ENCODE data around the gene SLC30A5.
"Not testable (repeated sequence)": the region's sequence is repeated elsewhere in the genome, so short reads cannot be mapped to it uniquely, and the experiment has no call there.

Gene SLC30A5

GRCh38 chr5:69093771-69094482 is at the start of gene SLC30A5:
Gene SLC30A5, plus strand, starts transcription at chr5:69094014. Its CDS starts 242 bp downstream, at chr5:69094256.
- peak; percentile 99 for DNase-seq

GRCh38 chr5:69045213-69045612 is 48.6 kb upstream of the SLC30A5 start:
- DNase-seq: not testable (repeated sequence)

- no peak for DNase-seq
These were observed 47.3 kb upstream of the SLC30A5 start for GRCh38 chr5:69046375-69046957.

- DNase-seq: no peak
These were observed 45.6 kb upstream of the SLC30A5 start for GRCh38 chr5:69048230-69048629.

- DNase-seq: no peak
These were observed 44.7 kb upstream of the SLC30A5 start for GRCh38 chr5:69049151-69049550.

GRCh38 chr5:69049796-69050195 is 44.0 kb upstream of the SLC30A5 start:
- DNase-seq: no peak

- no peak for DNase-seq
These were observed 43.6 kb upstream of the SLC30A5 start for GRCh38 chr5:69050214-69050613.

GRCh38 chr5:69052181-69052580 is 41.6 kb upstream of the SLC30A5 start:
- no peak for DNase-seq

- DNase-seq: no peak
These were observed 18.9 kb upstream of the SLC30A5 start for GRCh38 chr5:69074664-69075521.

- no peak for DNase-seq
These were observed 18.2 kb upstream of the SLC30A5 start for GRCh38 chr5:69075522-69076179.

- no peak for DNase-seq
These were observed 14.8 kb upstream of the SLC30A5 start for GRCh38 chr5:69078921-69079540.

GRCh38 chr5:69079556-69079955 is 14.3 kb upstream of the SLC30A5 start:
- no peak for DNase-seq

GRCh38 chr5:69083412-69083811 is 10.4 kb upstream of the SLC30A5 start:
- no peak for DNase-seq

GRCh38 chr5:69084195-69084594 is 9.6 kb upstream of the SLC30A5 start:
- no peak for DNase-seq

- DNase-seq: no peak
These were observed 8.9 kb upstream of the SLC30A5 start for GRCh38 chr5:69084903-69085302.

- no peak for DNase-seq
These were observed 7.6 kb upstream of the SLC30A5 start for GRCh38 chr5:69086206-69086605.

- not testable (repeated sequence) for DNase-seq
These were observed 5.8 kb upstream of the SLC30A5 start for GRCh38 chr5:69088006-69088405.

- no peak for DNase-seq
These were observed 3.7 kb upstream of the SLC30A5 start for GRCh38 chr5:69090158-69090557.

- DNase-seq: no peak
These were observed 2.0 kb upstream of the SLC30A5 start for GRCh38 chr5:69091771-69092170.

- DNase-seq: no peak
These were observed 845 bp upstream of the SLC30A5 start for GRCh38 chr5:69092969-69093368.

- no peak for DNase-seq
These were observed 5.5 kb downstream of the SLC30A5 start for GRCh38 chr5:69099302-69099701.

- no peak for DNase-seq
These were observed 9.7 kb downstream of the SLC30A5 start for GRCh38 chr5:69103521-69103920.

Measured in right hindlimb (tissue), 1 donor.